CD4-positive, alpha-beta T cell treated with Interferon gamma for 1 hour (primary cell): ENCODE measurements around the gene GRM4.

Experiments
- DNase-seq: peaks from one replicate; pipeline ENCODE4 v3.0.0-alpha.2; 2020

The GRM4 gene

DNA sequence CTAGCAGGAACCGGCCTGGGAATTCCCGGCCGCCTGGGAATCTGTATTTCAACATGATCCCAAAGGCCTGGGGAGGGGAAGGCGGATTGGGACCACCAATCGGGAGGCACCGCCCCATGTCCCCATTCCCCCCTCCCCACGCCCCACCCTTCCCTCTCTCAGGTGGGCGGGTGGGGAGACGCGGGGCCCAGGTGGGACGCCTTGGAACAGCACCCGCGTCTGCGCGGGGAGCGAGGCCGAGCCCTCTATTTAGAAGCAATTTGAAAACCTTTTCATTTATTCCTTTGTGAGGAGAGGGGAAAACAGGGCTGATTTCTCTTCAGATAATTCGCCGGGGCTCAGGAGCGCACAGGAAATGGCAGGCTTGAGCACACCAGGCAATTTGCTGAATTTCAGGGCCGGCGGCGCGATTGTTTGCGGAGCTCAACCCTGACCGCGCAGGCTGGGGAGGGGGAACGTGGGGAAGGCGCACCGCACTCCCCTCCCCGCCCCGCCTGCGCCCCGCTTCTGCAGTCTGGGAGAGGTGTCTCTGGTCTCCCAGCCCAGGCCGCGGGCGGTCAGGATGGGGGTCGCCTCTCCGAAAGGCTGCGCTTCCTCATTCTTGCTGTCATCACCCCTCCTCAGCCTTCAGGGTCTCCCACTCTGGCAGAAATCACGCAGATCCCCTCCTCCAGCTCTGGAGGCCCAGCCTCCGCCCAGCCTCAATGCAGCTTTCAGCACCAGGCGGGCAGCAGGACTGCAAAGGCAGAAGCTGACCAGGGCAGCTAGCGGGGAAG lies 170.0 kb downstream of the GRM4 start:
- DNase-seq = no peak

DNA sequence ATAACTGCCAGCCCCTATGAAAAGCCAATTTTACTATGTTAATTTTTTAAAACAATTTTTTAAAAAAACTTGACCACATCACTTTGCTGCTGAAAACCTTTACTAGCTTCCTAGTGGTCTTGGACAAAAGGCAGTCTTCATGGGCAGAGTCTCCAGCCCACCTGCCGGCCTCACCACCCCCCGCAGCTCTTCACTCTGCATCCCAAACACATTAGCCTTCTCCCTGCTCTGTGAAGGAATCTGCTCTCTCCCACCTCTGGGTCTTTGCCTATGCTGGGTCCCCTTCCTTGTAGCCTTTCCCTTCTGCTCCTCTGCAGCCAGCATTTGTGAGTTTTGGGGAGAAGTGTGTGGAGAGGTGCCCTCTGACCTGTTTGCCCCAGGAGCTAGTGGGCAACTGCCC lies 171.4 kb downstream of the GRM4 start:
- no peak for DNase-seq

DNA sequence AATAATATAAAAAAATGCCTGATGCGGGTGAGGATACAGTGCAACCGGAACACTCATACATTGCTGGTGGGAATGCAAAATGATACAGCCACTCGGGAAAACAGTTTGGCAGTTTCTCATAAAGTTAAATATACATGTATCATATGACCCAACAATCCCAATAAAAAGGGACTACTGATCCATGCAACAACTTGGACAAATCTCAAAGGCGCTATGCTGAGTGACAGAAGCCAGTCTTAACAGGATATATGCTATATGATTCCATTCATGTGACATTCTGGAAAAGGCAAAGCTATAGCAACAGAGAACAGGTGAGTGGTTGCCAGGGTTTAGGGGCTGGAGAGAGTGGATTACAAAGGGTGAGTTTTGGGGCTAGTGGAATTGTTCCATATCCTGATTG lies 171.9 kb downstream of the GRM4 start:
- no peak for DNase-seq

DNA sequence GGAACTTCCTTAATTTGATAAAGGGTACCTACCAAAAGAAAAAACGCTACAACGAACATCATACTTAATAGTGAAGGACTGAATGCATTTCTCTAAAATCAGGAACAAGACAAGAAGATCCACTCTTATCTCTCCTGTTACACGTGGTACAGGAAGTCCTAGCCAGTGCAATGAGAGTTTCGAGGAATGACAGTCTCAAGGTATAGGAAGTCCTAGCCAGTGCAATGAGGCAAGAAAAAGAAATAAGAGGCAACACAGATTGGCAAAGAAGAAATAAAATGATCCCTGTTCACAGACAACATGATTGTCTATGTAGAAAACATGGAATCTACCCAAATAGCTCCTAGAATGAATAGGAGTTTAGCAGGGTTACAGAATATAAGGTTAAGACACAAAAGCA lies 174.3 kb downstream of the GRM4 start:
- DNase-seq = no peak
